ENCODE data around the gene CTSA.

CTSA gene

GRCh38 chr20:45944151-45944964, 53.2 kb downstream of the CTSA start:
- DNase-seq = no peak

- DNase-seq = no peak
Observed at GRCh38 chr20:45944965-45945677, 54.0 kb downstream of the CTSA start.

DNA sequence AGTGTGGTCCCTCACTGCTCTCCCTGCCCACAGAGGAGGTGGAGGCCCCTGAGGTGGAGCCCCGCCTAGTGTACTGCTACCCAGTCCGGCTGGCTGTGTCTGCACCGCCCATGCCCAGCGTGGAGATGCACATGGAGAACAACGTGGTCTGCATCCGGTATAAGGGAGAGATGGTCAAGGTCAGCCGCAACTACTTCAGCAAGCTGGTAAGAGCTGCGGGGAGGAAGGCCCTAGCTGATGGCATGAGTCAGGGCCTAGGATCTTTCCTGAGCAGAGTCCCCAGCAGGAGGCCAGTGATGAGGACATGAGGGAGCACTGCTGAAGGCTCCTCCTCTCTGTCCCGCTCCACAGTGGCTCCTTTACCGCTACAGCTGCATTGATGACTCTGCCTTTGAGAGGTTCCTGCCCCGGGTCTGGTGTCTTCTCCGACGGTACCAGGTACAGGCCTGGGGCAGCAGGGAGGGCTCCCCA, 54.6 kb downstream of the CTSA start:
- no peak for DNase-seq

- no peak for DNase-seq
Observed at GRCh38 chr20:45946149-45946970, 55.2 kb downstream of the CTSA start.

- no peak for DNase-seq
Observed at GRCh38 chr20:45947110-45947866, 56.2 kb downstream of the CTSA start.

- no peak for DNase-seq
Observed at GRCh38 chr20:45948261-45948733, 57.2 kb downstream of the CTSA start.

Data from NCI-H1417 treated with DMSO at 0.1 percent for 48 hours (cell line).